Loucy (cell line): Measurements from ENCODE around the gene FGF12.

ENCODE experiments used
- H2AFZ ChIP-seq: fragments of 200-600 bp; sonication (generic); 2 replicates; pipeline ENCODE4 v1.6.0; 2016; ENCODE audit warnings: antibody characterized with exemption, mild to moderate bottlenecking, low read length, moderate library complexity
- H3F3A ChIP-seq: fragments of 200-600 bp; 2 replicates; pipeline ENCODE4 v1.6.0; 2016; ENCODE audit warnings: antibody characterized with exemption, low read depth, mild to moderate bottlenecking
- H3K27me3 ChIP-seq: fragments of 200-600 bp; sonication (generic); 2 replicates; pipeline ENCODE4 v1.6.1; 2014; ENCODE audit warnings: low read length, mild to moderate bottlenecking; ENCODE audit not compliant: insufficient read depth, poor library complexity, severe bottlenecking
- H3K36me3 ChIP-seq: fragments of 200-600 bp; sonication (generic); 2 replicates; pipeline ENCODE4 v1.6.1; 2016; ENCODE audit warnings: low read length; ENCODE audit not compliant: insufficient read depth
- H3K4me1 ChIP-seq: fragments of 200-600 bp; sonication (generic); 2 replicates; pipeline ENCODE4 v1.5.1; 2014; ENCODE audit warnings: low read length, mild to moderate bottlenecking; ENCODE audit not compliant: insufficient read depth, poor library complexity, severe bottlenecking
- H3K4me2 ChIP-seq: fragments of 200-600 bp; sonication (generic); 2 replicates; pipeline ENCODE4 v1.6.0; 2014; ENCODE audit warnings: antibody characterized with exemption, low read length, low read depth, mild to moderate bottlenecking; ENCODE audit not compliant: poor library complexity, severe bottlenecking
- H3K4me3 ChIP-seq: fragments of 200-600 bp; sonication (generic); 2 replicates; pipeline ENCODE4 v1.5.1; 2014; ENCODE audit warnings: low read length, mild to moderate bottlenecking, mixed read lengths; ENCODE audit not compliant: poor library complexity, severe bottlenecking
- H3K79me2 ChIP-seq: fragments of 200-600 bp; sonication (generic); 2 replicates; pipeline ENCODE4 v1.6.1; 2014; ENCODE audit warnings: low read length; ENCODE audit not compliant: insufficient read depth
- H3K9ac ChIP-seq: fragments of 200-600 bp; sonication (generic); 2 replicates; pipeline ENCODE4 v1.6.0; 2014; ENCODE audit warnings: mild to moderate bottlenecking, low read depth, low read length, moderate library complexity; ENCODE audit not compliant: poor library complexity, severe bottlenecking
- H3K9me2 ChIP-seq: fragments of 200-600 bp; sonication (generic); replicated peaks from 2 replicates; pipeline ENCODE4 v1.6.1; 2016; ENCODE audit warnings: low read depth, low read length, mixed read lengths
- H3K9me3 ChIP-seq: fragments of 200-600 bp; sonication (generic); 2 replicates; pipeline ENCODE4 v1.6.1; 2014; ENCODE audit warnings: mild to moderate bottlenecking, antibody characterized with exemption, low read length, low read depth; ENCODE audit not compliant: insufficient read depth
- H4K20me1 ChIP-seq: fragments of 200-600 bp; sonication (generic); 2 replicates; pipeline ENCODE4 v1.6.0; 2014; ENCODE audit warnings: antibody characterized with exemption, low read length, mild to moderate bottlenecking; ENCODE audit not compliant: insufficient read depth, poor library complexity, severe bottlenecking
- CTCF ChIP-seq: fragments of 200-600 bp; sonication (generic); conservative IDR thresholded peaks from 2 replicates; pipeline ENCODE4 v1.5.1; 2014; ENCODE audit warnings: mild to moderate bottlenecking, antibody characterized with exemption, low read length
- EZH2phosphoT487 ChIP-seq: fragments of 200-600 bp; IDR thresholded peaks from 2 replicates; pipeline ENCODE4 v1.6.1; 2018; ENCODE audit warnings: antibody characterized with exemption, mild to moderate bottlenecking, moderate library complexity, borderline replicate concordance

FGF12 gene

GRCh38 chr3:192710366-192710765, 17.0 kb downstream of the FGF12 start:
- Histone ChIP-seq H3K4me2 (no peak overlapping the region), H2AFZ (no peak overlapping the region), H4K20me1 (no peaks in the 10 kb centered on the region), H3K4me1 (no peaks in the 10 kb centered on the region), H3K36me3 (no peaks in the 10 kb centered on the region), H3K27me3 (no peaks in the 10 kb centered on the region), H3K4me3 (no peak overlapping the region), H3K79me2 (no peaks in the 10 kb centered on the region), H3F3A (no peaks in the 10 kb centered on the region), H3K9me3 (no peaks in the 10 kb centered on the region), H3K9me2 (no peaks in the 10 kb centered on the region), H3K9ac (no peak overlapping the region)
- TF ChIP-seq CTCF (no peak), EZH2phosphoT487 (no peak)

DNA sequence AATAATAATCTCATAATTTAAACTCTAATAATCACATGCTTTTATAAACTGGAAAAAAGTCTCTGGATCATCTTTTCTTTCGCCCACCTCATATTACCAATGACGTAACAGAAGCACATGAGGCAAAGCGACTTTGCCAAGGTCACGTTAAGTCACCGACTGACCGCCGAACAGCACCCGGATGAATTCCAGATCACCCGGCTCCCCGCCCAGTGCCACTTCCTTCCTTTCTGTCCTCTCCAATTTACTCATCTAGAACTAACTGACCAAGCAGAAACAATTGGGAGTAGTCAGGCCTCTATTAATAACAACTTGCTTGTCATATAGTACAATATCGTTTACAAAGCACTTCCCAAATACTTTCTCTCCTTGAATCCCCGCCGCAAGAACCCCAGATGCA, 21.1 kb downstream of the FGF12 start:
- TF ChIP-seq EZH2phosphoT487, result no peak
- TF ChIP-seq CTCF, result no peak
- Histone ChIP-seq H2AFZ (no peak overlapping the region), H3K27me3 (no peaks in the 10 kb centered on the region), H3K36me3 (no peaks in the 10 kb centered on the region), H3K4me1 (no peaks in the 10 kb centered on the region), H4K20me1 (no peaks in the 10 kb centered on the region), H3K9me2 (no peaks in the 10 kb centered on the region), H3K4me3 (no peak overlapping the region), H3K9ac (no peak overlapping the region), H3K4me2 (no peak overlapping the region), H3K79me2 (no peaks in the 10 kb centered on the region), H3K9me3 (no peaks in the 10 kb centered on the region), H3F3A (no peaks in the 10 kb centered on the region)

- Histone ChIP-seq H2AFZ (no peak overlapping the region), H4K20me1 (no peaks in the 10 kb centered on the region), H3K4me2 (no peak overlapping the region), H3K4me3 (no peak overlapping the region), H3F3A (no peaks in the 10 kb centered on the region), H3K9ac (no peak overlapping the region), H3K36me3 (no peaks in the 10 kb centered on the region), H3K4me1 (no peaks in the 10 kb centered on the region), H3K9me2 (no peaks in the 10 kb centered on the region), H3K9me3 (no peaks in the 10 kb centered on the region), H3K79me2 (no peaks in the 10 kb centered on the region), H3K27me3 (no peaks in the 10 kb centered on the region)
- TF ChIP-seq CTCF, result no peak
- no peak for TF ChIP-seq EZH2phosphoT487
Observed at GRCh38 chr3:192700885-192701284, 26.5 kb downstream of the FGF12 start.
